Sciatic nerve (tissue), 2 donors: ENCODE results near the gene BTBD7. TPM values are rescaled to one million over a fixed set of nuclear protein-coding genes. Genes with fewer than 3 reads are reported as not detected.
"Not testable (repeated sequence)": the region's sequence is repeated elsewhere in the genome, so short reads cannot be mapped to it uniquely, and the experiment has no call there.

Experiments
- ATAC-seq: fragments of 200-7000 bp; cut with Tn5 transposase; one replicate; pipeline ENCODE4 v1.9.1; 2020; ENCODE audit warnings: mild to moderate bottlenecking, moderate library complexity
- DNase-seq: peaks from one replicate; pipeline ENCODE4 v3.0.0-alpha.2; 2020; ENCODE audit warnings: low spot score
- intact Hi-C: fragments of 100-400 bp; cut with DNase I; formaldehyde crosslinking; loops from one replicate; pipeline ENCODE4 v1.14.2; 2022
- total RNA-seq: library from RNA; stranded (reverse); fragmentation: NEBNext Ultra II Directional; extraction: Animal tissue kit (Norgen Biotek cat#: 25700); gene quantifications from one replicate; pipeline ENCODE4 v1.2.1, GENCODE V29; 2021
- donor health status: DM: no; HTN: no; CAD: no.
- donor health status: DM: no; HTN: no; CAD: no.

The BTBD7 gene
- total RNA-seq, 1 donor from 2014 or later, result 40.7 TPM

DNA sequence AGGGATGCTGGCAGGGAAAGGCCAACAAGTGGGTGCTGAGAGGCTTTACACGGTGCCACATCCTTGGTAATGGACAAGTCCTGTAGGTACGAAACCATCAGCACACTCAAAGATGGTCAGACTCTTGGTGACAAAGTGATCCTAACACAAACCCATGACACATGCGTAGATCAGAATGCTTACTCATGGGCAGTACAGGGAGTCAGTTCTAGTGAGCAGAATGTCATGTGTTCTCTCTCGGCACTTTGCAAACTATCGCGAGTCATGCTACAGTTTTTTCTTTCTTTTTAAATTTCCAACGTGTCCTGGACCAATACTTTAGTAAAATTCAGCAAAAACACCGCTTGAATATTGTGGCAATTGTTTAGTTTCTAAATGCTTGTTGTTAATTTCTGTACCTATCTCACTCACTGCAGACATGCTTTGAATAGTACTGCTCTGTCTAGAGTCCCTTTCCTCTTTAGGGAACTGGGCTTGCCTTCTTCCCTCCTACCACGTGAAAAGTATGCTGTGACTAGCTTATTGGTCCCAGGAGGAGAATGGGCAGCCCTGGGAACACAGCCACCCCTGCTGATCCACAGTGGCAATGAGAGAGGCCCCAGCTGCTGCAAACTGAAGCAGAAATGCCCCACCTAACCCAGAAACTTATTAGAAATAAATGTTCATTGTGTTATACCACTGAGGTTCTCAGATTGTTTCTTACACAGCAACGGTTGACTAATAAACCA is 63.3 kb downstream of the BTBD7 start:
- DNase-seq (no peak), ATAC-seq (peak; percentile 34)
- intact Hi-C loops, result no loop called here

DNA sequence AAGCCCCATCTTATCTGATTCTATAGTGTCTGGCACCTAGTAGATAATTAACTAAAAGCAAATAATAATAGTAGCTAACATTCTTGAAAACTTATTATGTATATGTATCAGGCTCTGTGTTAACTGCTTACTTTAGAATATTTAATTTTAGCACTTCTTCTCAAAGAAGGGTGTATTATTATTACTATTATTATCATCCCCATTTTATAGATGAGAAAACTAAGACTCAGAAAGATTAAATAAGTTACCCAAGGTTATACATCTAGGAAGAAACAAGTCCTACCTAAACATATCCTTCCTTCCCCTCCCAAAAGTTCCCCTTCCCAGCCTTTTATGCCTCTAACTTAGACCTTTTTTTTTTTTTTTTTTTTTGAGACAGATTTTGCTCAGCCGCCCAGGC is 64.4 kb downstream of the BTBD7 start:
- intact Hi-C loops, result no loop called here
- ATAC-seq, result no peak
- DNase-seq, result no peak

DNA sequence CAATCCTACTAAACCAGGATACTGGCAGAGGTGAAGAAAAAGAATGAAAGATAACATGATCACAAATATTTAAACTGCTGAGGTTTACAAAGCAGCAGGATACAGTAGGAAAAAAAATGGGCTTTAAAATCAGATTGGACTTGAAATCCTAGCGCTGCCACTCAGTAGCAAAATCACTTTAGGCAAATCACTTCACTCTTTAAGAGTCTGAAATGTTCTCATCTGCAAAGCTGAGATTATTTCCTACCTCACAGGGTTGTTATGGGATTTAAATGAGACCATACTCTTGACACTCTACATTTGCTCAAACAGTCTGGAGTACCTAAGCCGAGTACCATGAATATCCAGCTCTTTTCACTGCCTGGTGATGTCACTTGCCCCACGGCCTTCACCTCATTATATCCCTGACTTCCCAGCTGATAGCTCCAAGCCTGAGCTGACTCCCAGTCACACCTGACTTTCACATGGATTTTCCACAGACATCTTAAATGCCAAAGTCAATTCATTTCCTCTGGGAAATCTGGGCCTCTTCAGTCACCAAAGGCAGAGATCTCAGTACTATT is 65.6 kb downstream of the BTBD7 start:
- ATAC-seq (no peak), DNase-seq (no peak)
- intact Hi-C loops, result no loop called here

DNA sequence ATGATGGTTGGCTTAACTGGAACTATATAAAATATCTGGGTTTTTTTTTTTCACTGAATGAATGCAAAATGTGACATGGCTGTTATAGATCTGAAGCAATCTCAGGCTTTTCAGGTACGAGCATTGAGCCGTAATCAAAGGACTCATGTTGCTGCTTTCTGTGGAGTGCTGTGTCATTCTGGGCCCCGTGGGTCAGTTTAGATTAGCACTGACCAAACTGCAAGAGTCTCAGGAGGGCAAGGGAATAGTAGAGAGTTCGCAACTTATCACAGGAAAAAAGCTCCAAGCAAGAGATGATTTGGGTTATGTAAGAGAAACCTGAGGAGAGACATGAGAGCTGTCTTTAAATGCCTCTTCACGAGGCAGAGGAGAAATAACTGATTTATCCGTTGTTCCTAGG is 66.7 kb downstream of the BTBD7 start:
- intact Hi-C loops, result no loop called here
- DNase-seq, result no peak
- ATAC-seq, result no peak

DNA sequence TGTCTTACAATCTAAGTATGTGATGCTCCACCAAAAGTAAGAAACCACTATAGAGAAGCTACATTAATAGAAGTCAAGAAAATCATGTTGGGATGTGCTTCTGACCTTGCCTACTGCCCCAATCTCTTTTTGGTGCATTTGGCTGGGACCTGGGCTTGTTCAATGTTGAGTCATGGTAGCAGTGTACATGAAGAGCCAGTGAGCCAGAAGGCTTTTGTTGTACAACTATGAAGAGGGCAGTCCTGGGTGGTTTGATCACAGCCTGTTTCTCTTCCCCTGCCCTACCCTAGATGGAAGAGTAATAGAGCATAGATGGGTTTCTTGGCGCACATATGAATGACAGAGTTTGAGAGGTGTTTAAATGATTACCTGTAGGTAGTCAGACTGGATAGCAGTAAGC is 69.4 kb downstream of the BTBD7 start:
- intact Hi-C loops, result no loop called here
- no peak for DNase-seq
- ATAC-seq, result no peak

DNA sequence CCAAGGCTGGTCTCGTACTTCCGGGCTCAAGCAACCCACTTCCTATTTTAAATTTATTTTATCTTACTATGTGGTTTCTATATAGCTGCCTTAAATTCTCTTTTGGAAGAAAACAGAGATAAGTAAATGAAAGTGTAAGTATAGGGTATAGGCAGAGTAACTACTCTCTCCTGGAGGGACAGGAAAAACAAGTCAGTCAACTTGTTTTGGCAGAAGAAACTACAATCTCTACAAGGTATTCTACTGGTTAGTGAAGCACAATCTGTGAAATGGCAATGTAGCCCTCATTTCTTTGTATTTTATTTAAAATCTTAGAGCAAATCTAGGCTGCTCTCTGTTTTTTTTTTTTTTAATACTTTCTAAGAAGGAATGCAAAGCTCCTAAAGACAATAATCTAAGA is 70.4 kb downstream of the BTBD7 start:
- intact Hi-C loops, result no loop called here
- DNase-seq, result no peak
- ATAC-seq, result no peak

DNA sequence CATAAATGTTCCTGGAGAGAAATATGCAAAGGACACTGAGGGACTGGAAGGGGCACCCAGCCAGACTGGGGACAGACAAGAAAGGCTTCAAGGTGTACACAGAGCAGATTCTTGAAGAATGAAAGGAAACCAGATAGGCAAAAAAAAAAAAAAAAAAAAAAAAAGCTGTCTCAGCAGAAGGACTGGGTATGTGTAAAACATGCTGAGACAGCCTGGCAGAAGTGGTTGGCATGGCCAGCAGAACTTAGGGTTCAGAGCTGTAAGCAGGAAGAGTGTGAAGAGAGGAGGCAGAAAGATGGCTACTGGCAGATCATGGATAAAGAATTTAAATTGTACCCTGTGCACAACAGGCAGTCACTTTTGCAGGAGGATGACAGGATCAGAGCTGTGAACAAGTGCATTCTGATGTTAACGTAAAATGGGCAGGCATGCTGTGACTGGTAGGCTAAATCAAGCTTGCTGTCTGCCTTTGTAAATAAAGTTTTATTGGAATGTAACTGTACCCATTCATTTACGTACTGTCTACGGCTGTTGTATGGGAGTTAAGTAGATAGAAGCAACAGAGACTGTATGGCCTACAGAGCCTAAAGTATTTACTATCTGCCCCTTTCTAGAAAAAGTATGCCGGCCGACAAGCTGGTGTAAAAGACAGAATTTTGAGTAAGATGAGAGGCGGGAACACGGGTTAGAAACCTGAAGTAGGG is 83.6 kb downstream of the BTBD7 start:
- intact Hi-C loops, result no loop called here
- ATAC-seq, result no peak

DNA sequence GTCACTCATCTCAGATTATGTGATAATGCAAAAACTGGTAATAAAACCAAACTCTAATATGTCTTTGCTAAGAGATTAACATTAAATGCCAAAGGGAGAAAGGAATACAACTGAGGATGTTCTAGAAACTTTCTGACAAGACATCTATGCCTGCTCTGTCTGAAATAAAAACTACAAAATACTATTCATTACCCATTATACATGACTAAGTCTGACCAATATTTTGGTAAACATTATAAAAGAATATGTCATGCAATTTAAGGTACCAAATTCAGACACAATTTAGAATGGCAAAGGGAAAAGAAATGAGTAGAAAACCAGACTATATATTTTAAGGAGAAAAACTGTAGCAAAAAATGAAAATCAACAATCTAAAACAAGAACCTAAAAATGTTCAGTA is 86.3 kb downstream of the BTBD7 start:
- intact Hi-C loops, result no loop called here
- DNase-seq, result no peak
- ATAC-seq, result no peak

More for the DNA sequence above, 83.6 kb downstream of the BTBD7 start:
- DNase-seq, result no peak

DNA sequence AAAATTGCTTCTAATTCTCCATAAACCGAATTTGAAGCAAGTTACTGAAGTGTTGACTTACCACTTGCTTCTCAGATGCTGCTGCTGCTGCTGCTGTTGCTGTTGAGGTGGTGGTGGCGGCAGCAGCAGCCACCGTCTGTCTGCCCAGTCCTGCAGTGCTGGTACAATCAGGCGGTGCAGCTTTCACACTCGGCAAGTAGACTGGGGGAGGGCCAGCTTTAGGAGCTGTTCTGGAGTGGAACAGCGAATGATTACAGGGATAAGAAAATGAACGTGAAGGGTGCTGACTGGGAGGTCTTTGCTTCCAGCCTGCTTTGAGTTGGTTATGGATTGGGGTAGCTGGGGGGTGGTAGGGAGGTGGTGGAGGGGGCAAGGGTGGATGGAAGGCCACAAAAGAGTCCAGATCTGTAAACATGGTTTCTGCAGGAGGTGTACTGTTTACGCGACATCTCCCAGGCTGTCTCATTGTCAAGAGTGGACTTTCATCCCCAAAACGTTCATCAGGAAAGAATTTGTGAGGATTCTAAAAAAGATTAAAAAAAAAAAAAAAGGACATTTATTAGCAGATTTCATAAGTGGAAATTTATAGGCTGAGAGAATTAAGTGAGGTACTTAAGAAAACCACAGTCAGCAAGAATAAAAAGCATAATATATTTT is 86.9 kb downstream of the BTBD7 start:
- ATAC-seq (no peak), DNase-seq (no peak)
- intact Hi-C loops, result no loop called here

DNA sequence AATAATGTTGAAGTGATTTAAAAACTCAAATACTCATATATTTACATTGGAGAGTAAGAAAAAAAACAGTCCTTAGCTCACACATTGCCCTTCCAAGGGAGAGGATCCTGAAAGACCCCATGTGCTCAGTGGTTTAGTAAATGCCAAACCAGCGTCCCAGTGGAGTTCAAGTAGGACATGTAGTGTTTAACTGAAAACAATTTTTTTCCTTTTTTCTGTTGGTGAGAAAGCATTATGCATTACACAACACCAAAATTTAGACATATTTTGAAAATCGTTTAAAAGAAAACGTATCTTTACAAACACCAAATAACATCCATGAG is 92.2 kb downstream of the BTBD7 start:
- ATAC-seq, result peak; percentile 57
- intact Hi-C loops, result no loop called here
- no peak for DNase-seq

DNA sequence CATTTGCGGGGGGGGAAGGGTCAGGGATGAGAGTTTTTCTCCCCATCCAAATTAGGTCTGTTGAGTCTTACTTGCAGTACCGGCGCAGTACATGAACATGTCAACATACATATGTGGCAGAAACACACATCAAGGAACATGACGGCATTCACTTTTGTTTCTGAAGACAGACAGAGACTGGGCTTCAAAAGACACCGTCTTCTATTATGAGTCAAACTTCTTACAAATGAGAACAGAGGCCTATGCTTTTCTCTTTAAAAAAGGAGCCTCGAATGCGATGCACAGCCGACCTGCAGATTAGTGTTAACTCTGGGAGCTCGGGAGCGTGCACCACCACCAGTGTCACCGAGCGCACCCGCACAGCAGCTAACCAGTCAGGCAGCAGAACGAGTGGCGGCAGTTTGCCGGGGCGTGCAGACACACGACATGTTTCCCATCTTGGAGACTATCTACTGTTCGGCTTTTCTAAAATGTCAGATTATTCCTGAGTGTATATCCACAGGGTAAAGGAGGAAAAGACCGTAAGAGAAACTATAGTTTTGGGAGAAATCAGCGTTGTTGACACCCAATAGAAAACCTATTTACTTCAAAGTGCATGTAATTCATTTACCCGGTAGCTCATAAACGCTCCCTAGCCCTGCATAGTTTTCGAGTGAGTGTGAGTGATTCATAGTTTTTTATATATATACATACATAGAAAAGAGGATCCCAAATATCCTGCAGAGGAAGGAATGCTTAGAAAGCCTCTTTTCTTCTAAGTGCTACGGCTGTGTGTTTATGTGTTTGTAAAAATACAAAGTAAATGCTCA is 92.8 kb downstream of the BTBD7 start:
- intact Hi-C loops, result no loop called here
- no peak for DNase-seq
- ATAC-seq, result no peak

DNA sequence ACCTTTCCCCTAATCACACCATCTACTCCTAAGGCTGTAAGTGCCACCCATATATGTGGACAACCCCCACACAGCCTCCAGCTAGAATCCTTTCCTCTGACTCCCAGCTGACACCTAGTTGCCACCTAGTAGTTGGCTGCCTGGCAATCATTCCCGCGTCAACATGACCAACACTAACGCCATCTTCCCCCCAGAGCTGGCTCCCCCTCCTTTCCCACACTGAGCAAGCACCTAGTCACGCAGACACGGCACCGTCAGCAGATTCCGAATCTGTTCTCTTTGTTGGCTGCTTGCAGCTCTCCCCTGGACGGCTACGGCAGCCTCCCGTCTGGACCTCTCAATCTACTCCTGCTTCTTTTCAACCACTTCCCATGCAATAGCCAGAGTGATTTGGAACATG is 98.0 kb downstream of the BTBD7 start:
- intact Hi-C loops, result no loop called here
- ATAC-seq (no peak), DNase-seq (no peak)

DNA sequence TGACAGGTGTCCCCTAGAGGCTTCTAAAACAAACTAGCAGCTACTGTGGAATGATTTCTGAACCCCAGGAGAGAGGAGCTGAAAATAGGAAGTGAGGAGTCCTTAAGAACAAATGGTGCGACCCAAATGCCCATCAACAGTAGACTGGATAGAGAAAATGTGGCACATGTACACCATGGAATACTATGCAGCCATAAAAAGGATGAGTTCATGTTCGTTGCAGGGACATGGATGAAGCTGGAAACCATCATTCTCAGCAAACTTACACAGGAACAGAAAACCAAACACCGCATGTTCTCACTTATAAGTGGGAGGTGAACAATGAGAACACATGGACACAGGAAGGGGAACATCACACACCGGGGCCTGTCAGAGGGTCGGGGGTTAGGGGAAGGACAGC is 99.8 kb downstream of the BTBD7 start:
- DNase-seq, ATAC-seq, intact Hi-C loops: not testable (repeated sequence)

DNA sequence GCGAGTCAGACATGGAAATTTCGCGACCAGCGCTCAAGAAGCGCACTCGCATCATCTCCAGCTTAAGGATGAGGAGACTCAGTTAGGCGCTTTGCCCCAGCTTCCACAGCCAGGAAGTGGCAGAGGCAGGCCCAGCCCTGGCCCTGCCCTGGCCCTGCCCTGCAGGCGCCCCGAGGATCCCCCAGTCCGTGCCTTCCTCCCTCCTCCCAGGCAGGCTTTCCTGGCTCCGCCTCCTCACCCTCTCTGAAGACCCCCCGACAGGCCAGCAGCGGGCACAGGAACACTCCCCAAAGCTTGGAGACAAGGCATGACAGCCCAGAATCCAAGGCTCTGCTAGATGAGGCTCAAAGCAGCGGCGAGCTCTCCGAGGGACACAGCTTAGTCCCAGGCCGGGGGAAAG is 100.7 kb downstream of the BTBD7 start:
- intact Hi-C loops, result no loop called here
- ATAC-seq, result no peak
- no peak for DNase-seq

DNA sequence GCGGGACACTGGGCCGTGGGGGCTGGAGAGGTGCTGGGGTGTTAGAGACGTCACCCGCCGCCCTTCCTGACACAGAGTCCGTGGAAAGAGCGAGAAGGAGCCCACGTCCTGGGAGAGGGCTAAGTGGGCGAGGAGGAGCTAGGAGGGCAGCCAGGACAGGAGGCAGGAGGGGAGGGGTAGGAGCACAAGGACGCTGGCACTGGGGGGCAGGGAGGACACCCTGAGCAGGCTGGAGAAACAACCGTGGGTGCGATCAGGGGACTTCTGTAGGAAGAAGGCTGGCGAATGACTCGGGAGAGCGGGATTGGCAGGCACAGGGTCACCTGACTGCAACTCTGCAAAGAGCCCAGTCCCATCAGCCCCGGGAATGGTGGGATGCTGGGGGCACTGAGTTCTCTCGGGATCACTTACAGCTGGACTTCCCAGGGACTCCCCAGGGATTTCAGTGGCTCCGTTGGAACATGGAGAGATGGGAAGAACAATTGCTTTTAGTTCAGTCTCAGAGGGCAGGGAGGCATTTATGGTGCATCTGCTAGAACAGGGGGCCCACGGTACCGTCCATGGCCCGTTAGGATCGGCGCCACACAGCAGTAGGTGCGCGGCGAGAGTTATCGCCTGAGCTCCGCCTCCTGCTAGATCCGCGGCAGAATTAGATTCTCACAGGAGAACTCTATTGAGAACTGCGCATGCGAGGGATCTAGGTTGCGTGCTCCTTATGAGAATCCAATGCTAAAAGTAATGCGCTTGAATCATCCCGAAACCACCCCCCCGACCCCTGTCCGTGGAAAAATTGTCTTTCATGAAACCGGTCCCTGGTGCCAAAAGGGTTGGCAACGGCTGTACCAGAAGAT is 101.5 kb downstream of the BTBD7 start:
- DNase-seq (no peak), ATAC-seq (peak; percentile 74)
- intact Hi-C loops, result no loop called here

DNA sequence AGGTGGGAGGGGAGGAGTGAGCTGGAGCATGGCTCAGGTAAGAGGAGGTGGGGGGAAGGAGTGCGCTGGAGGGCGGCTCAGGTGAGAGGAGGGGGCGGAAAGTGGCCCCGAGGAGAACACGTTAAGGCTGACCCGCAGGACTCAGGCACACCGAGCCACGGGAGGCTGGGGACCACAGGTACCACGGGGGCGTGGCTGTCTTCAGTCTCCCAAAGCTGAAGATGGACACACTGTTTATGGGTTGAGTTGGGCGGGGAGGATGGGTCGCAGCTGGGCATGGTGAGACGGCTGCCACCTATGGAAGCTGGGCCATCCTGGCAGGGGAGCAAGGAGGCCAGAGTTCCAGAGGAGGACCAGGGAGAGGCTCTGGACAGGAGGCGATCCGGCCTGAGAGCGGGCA is 102.3 kb downstream of the BTBD7 start:
- intact Hi-C loops, result no loop called here
- ATAC-seq (no peak), DNase-seq (no peak)

DNA sequence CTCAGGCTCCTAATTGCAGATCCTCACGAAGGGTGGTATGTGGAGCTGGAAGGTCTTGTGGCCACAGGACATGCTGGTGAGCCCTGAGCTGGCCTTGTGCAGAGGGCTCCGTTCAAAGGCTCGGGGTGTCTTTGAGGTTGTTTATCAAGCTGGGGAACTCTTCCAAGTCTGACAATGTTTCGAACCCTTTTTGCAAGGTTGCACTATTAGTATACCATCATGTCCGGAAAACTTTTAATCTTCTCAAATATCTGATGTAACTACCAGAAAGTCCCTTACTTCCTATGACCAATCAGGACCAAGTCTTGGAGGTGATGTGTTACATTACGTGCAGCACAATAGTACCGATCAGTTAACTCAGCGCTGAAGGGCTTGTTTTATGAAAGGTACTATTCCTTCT is 104.3 kb downstream of the BTBD7 start:
- intact Hi-C loops, result loop anchor here (10.0 kb wide), 1 partner anchor 136 kb away; no protein-coding TSS in a partner anchor
- no peak for DNase-seq
- ATAC-seq, result no peak

DNA sequence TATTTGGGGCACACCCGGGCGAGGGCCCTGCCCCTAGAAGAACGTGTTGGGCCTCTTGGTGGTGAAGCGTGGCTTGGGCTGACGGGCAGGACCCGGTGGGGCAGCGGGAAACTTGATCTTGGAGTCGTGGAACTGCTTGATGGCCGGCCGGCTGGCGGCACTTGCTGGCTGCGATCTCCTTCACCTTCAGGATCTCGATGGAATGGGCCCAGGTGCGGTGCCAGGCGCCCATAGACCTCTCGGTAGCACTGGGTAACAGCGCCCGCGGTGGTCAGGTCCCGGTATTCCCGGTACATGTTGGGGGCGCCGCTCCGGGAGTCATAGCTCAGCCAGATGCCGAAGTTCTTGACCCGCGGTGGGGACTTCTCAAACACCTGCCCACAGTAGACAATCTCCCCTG is 109.3 kb downstream of the BTBD7 start:
- DNase-seq (no peak), ATAC-seq (no peak)
- intact Hi-C loops, result loop anchor here (10.0 kb wide), 1 partner anchor 141 kb away; no protein-coding TSS in a partner anchor
